PC-3 (cell line): ENCODE data around the gene CD8B2. TPM values are rescaled to one million over a fixed set of nuclear protein-coding genes. Genes with fewer than 3 reads are reported as not detected.
"Not testable (repeated sequence)": the region's sequence is repeated elsewhere in the genome, so short reads cannot be mapped to it uniquely, and the experiment has no call there.

Experiments
- ATAC-seq: fragments of 200-7000 bp; cut with Tn5 transposase; 2 replicates; pipeline ENCODE4 v1.9.1; 2020; ENCODE audit warnings: mild to moderate bottlenecking, moderate library complexity
- BruUV-seq: library from RNA; stranded (reverse); fragments of 400-500 nt; replicated peaks from 2 replicates; lab custom pipeline; 2021; lab: Mats Ljungman, UMichigan
- CTCF ChIA-PET: fragments of 300-600 bp; sonication (Branson Sonifier 250); formaldehyde crosslinking; loops from one replicate; lab custom pipeline; 2022; ENCODE audit warnings: antibody characterized with exemption; lab: Charles Lee
- POLR2A ChIA-PET: fragments of 300-600 bp; sonication (Branson Sonifier 250); formaldehyde crosslinking; loops from one replicate; lab custom pipeline; 2022; ENCODE audit warnings: antibody characterized with exemption; ENCODE audit not compliant: unreplicated experiment; lab: Charles Lee
- DNase-seq: peaks from one replicate; pipeline ENCODE4 v3.0.0-alpha.2; 2015
- H2AFZ ChIP-seq: fragments of 300-600 bp; sonication (generic); 2 replicates; pipeline ENCODE4 v1.6.0; 2016; ENCODE audit warnings: antibody characterized with exemption, low read length
- H3F3A ChIP-seq: fragments of 300-600 bp; sonication (generic); one replicate; pipeline ENCODE4 v1.6.0; 2017; ENCODE audit warnings: antibody characterized with exemption, low read length, control low read depth, mild to moderate bottlenecking; ENCODE audit not compliant: unreplicated experiment
- H3K27ac ChIP-seq: fragments of 300-600 bp; sonication (generic); 2 replicates; pipeline ENCODE4 v1.5.1; 2016; ENCODE audit warnings: mild to moderate bottlenecking, low read length
- H3K27me3 ChIP-seq: fragments of 300-600 bp; sonication (generic); 2 replicates; pipeline ENCODE4 v1.6.1; 2016; ENCODE audit warnings: low read length, mixed read lengths
- H3K36me3 ChIP-seq: fragments of 300-600 bp; sonication (generic); 2 replicates; pipeline ENCODE4 v1.6.1; 2016; ENCODE audit warnings: low read depth, mixed run types, low read length, mixed read lengths
- H3K4me1 ChIP-seq: fragments of 300-600 bp; sonication (generic); 2 replicates; pipeline ENCODE4 v1.5.1; 2016; ENCODE audit warnings: low read length; ENCODE audit not compliant: insufficient read depth
- H3K4me2 ChIP-seq: fragments of 300-600 bp; sonication (generic); 2 replicates; pipeline ENCODE4 v1.6.0; 2016; ENCODE audit warnings: low read length
- H3K4me3 ChIP-seq: fragments of 300-600 bp; sonication (generic); 2 replicates; pipeline ENCODE4 v1.5.1; 2016; ENCODE audit warnings: mild to moderate bottlenecking, low read length, mixed read lengths
- H3K79me2 ChIP-seq: fragments of 300-600 bp; sonication (generic); 2 replicates; pipeline ENCODE4 v1.6.1; 2017; ENCODE audit warnings: low read length, mixed read lengths
- H3K9ac ChIP-seq: fragments of 300-600 bp; sonication (generic); 2 replicates; pipeline ENCODE4 v1.6.0; 2016; ENCODE audit warnings: mild to moderate bottlenecking, low read length
- H3K9me2 ChIP-seq: fragments of 300-600 bp; sonication (generic); replicated peaks from 2 replicates; pipeline ENCODE4 v1.6.1; 2016; ENCODE audit warnings: mixed run types, low read length, mixed read lengths
- H3K9me3 ChIP-seq: fragments of 300-600 bp; sonication (generic); 2 replicates; pipeline ENCODE4 v1.6.1; 2016; ENCODE audit warnings: low read length, mixed read lengths
- H4K20me1 ChIP-seq: fragments of 300-600 bp; sonication (generic); 2 replicates; pipeline ENCODE4 v1.6.1; 2016; ENCODE audit warnings: low read length, mixed read lengths
- intact Hi-C: fragments of 100-400 bp; cut with micrococcal nuclease; formaldehyde crosslinking; loops from 2 replicates; pipeline ENCODE4 v1.9.0; 2023
- total RNA-seq: library from RNA; depleted of rRNA; stranded (reverse); fragments of >200 nt; gene quantifications from 2 replicates; pipeline ENCODE4 v1.2.3, GENCODE V29; 2014

Gene CD8B2
- total RNA-seq, 1 experiment from 2014 or later = not detected

GRCh38 chr2:106502351-106502750, 15.2 kb downstream of the CD8B2 start:
- DNase-seq, ATAC-seq, H3K27me3 ChIP-seq, CTCF ChIA-PET, POLR2A ChIA-PET, H4K20me1 ChIP-seq, BruUV-seq, H3K9ac ChIP-seq, H3F3A ChIP-seq, H3K36me3 ChIP-seq, H3K9me2 ChIP-seq, intact Hi-C loops, H3K9me3 ChIP-seq, H3K4me2 ChIP-seq, H3K27ac ChIP-seq, H2AFZ ChIP-seq, H3K4me1 ChIP-seq, H3K79me2 ChIP-seq, H3K4me3 ChIP-seq: not testable (repeated sequence)

DNA sequence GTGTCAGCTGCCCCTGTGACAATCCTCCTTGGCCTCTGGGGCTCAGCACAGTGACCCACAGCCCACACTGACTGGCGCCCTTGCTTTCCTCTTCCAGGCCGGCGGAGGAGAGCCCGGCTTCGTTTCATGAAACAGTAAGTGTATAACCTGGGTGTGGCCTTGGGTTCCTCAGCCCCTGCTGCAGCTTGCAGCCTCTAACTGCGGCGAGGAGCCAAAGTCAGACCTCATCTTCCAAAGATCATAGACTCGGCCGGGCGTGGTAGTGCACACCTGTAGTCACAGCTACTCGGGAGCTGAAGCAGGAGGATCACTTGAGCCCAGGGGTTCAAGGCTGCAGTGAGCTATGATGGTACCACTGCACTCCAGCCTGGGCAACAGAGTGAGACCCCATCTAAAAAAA, 17.0 kb downstream of the CD8B2 start:
- BruUV-seq, ATAC-seq, H3K36me3 ChIP-seq, H3K9ac ChIP-seq, H3K27me3 ChIP-seq, H3K27ac ChIP-seq, H3K79me2 ChIP-seq, intact Hi-C loops, DNase-seq, H3K9me2 ChIP-seq, H4K20me1 ChIP-seq, H3F3A ChIP-seq, H3K4me3 ChIP-seq, H3K9me3 ChIP-seq, H2AFZ ChIP-seq, POLR2A ChIA-PET, H3K4me1 ChIP-seq, H3K4me2 ChIP-seq, CTCF ChIA-PET: not testable (repeated sequence)

- H2AFZ ChIP-seq, H3K36me3 ChIP-seq, H4K20me1 ChIP-seq, H3K9me3 ChIP-seq, DNase-seq, intact Hi-C loops, H3K27ac ChIP-seq, H3K4me2 ChIP-seq, H3K4me1 ChIP-seq, H3K4me3 ChIP-seq, ATAC-seq, H3F3A ChIP-seq, POLR2A ChIA-PET, H3K9ac ChIP-seq, CTCF ChIA-PET, H3K9me2 ChIP-seq, H3K27me3 ChIP-seq, H3K79me2 ChIP-seq, BruUV-seq: not testable (repeated sequence)
These were observed 17.6 kb downstream of the CD8B2 start for GRCh38 chr2:106504787-106505186.

DNA sequence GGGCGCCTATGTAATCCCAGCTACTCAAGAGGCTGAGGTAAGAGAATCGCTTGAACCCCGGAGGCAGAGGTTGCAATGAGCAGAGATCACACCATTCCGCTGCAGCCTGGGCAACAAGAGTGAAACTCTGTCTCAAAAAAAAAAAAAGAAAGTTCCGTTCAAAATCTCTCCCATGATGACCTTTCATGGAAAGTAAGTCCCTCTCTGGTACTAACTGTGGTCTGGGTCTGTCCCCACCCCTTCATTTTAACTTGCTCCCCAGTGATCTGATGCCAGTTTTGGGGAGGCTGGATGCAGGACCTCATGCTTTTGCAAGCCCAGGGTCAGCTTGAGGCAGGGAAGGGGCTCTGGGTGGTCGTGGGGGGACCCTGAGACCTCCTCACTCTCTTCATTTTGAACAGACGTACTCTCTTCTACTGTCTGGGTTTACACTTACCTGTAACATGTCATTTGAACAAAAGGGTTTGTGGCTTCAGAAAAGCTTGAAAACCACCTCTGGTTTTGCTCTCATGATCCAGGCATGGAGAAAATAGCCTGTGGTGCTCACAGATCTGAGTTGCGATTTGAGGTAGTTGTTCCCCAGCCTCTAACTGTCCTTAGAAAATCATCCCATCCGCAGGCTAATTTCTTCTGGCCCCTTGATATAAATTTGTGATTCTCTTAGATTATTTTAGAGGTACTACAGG, 19.0 kb downstream of the CD8B2 start:
- H3K9me3 ChIP-seq, H2AFZ ChIP-seq, H3K9me2 ChIP-seq, H4K20me1 ChIP-seq, H3K9ac ChIP-seq, H3K4me1 ChIP-seq, H3K27me3 ChIP-seq, POLR2A ChIA-PET, CTCF ChIA-PET, H3F3A ChIP-seq, H3K79me2 ChIP-seq, H3K4me3 ChIP-seq, H3K4me2 ChIP-seq, BruUV-seq, H3K36me3 ChIP-seq, H3K27ac ChIP-seq, DNase-seq, ATAC-seq, intact Hi-C loops: not testable (repeated sequence)

GRCh38 chr2:106508660-106509373, 21.7 kb downstream of the CD8B2 start:
- H3K9me3 ChIP-seq, BruUV-seq, CTCF ChIA-PET, H3K79me2 ChIP-seq, H3K9ac ChIP-seq, H3K4me1 ChIP-seq, DNase-seq, H3K27me3 ChIP-seq, H3K4me3 ChIP-seq, POLR2A ChIA-PET, H4K20me1 ChIP-seq, H3K4me2 ChIP-seq, H3F3A ChIP-seq, H3K27ac ChIP-seq, ATAC-seq, H2AFZ ChIP-seq, H3K36me3 ChIP-seq, H3K9me2 ChIP-seq, intact Hi-C loops: not testable (repeated sequence)

DNA sequence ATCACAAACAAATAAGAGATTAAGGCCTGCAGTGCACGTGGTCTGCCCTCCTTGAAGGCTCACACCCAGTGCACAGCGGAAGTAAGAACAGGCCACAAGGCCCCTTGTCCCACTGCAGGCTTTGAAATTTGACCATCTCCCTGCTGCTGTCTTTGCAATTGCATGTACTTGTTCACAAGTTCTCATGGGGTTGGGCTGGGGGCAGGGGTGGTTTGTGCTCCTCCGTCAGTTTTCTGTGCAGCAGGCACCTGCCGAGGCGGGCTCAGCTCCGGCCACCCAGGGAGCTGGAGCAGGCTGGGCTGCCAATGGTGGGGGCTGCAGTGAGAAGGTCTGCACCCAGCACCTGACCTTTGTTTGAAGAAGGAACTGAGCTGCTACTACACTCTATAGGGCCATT, 22.2 kb downstream of the CD8B2 start:
- H3K4me2 ChIP-seq, H3K27ac ChIP-seq, H3K9ac ChIP-seq, H3F3A ChIP-seq, H4K20me1 ChIP-seq, CTCF ChIA-PET, POLR2A ChIA-PET, H3K9me3 ChIP-seq, H3K4me1 ChIP-seq, H3K79me2 ChIP-seq, BruUV-seq, H2AFZ ChIP-seq, H3K27me3 ChIP-seq, DNase-seq, intact Hi-C loops, ATAC-seq, H3K4me3 ChIP-seq, H3K9me2 ChIP-seq, H3K36me3 ChIP-seq: not testable (repeated sequence)
